ENCODE data around the gene RPL9.
A peak's percentile ranks its signal among the peaks of the same experiment; 100 is the strongest.

DNA sequence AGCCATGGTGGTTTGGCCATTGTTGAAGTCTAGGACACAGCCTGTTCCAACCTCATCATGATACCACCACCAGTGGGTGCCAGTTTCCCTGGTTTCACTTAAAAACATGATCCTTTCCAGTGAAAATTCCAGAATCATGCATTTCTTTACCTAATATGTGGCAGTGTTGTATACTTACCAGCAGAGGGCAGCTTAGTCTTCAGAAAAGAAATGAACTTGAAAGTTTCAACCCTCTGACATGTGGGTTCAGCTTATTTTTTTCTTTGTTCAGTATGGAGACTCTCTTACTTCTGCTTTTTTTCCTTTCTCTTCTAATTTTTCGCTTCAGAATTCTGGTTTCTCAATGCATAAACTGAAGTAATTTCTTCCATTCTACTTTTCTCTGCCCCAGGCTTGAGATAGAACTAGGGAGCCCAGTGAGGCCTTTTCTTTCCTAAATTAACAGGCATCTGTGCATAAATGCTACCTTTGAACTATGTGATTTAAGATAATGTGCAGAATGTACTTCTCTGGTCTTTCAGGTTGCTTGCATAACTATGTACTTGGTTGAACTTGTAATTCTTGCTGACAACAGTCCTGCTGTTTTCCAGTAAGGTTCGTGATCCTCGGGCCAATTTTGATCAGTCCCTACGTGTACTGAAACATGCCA, 10.8 kb upstream of the RPL9 start:
- TF ChIP-seq, protein P1, sequence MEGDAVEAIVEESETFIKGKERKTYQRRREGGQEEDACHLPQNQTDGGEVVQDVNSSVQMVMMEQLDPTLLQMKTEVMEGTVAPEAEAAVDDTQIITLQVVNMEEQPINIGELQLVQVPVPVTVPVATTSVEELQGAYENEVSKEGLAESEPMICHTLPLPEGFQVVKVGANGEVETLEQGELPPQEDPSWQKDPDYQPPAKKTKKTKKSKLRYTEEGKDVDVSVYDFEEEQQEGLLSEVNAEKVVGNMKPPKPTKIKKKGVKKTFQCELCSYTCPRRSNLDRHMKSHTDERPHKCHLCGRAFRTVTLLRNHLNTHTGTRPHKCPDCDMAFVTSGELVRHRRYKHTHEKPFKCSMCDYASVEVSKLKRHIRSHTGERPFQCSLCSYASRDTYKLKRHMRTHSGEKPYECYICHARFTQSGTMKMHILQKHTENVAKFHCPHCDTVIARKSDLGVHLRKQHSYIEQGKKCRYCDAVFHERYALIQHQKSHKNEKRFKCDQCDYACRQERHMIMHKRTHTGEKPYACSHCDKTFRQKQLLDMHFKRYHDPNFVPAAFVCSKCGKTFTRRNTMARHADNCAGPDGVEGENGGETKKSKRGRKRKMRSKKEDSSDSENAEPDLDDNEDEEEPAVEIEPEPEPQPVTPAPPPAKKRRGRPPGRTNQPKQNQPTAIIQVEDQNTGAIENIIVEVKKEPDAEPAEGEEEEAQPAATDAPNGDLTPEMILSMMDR (IDR thresholded peaks at IDR 0.05): peak; percentile 67 to 88 (median 85)
- TF ChIP-seq POLR2A (IDR thresholded peaks at IDR 0.05) (no peak), EP300 (IDR thresholded peaks at IDR 0.05) (peak in 1 of 2 donors; percentile 43)
